GM10266 (cell line): ENCODE measurements around the gene TIFAB.

Experiments used
- DNase-seq: peaks from one replicate; pipeline ENCODE4 v3.0.0; 2012; ENCODE audit errors: extremely low spot score
- CTCF ChIP-seq: IDR thresholded peaks from 2 replicates; pipeline ENCODE4 v1.5.1; 2012; ENCODE audit warnings: mild to moderate bottlenecking, low read depth; ENCODE audit not compliant: control insufficient read depth, insufficient read depth; ENCODE audit errors: missing control alignments

TIFAB gene

DNA sequence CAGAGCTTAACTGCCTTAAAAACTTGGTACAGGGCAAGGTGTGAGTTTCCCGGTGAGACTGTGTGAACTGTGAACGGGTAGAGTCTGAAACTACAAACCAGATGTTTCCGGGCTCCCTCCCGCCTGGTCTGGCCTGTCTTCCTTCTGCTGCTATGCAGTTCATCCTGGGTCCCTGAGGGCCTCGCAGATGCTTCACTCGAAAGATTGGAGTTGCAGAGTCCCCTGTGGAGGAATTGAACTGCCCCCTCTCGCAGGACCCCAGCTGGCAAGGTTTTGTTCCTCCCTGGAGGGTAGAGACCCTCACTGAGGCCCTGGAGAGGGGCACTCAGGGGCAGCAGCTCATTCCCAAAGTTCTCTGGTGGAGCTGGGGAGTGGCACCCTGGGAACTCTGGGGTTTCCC, 5.5 kb downstream of the TIFAB start:
- DNase-seq = no peak
- TF ChIP-seq CTCF = no peak

- TF ChIP-seq CTCF = no peak
- DNase-seq = no peak
These were observed 5.9 kb downstream of the TIFAB start for GRCh38 chr5:135446206-135446605.

DNA sequence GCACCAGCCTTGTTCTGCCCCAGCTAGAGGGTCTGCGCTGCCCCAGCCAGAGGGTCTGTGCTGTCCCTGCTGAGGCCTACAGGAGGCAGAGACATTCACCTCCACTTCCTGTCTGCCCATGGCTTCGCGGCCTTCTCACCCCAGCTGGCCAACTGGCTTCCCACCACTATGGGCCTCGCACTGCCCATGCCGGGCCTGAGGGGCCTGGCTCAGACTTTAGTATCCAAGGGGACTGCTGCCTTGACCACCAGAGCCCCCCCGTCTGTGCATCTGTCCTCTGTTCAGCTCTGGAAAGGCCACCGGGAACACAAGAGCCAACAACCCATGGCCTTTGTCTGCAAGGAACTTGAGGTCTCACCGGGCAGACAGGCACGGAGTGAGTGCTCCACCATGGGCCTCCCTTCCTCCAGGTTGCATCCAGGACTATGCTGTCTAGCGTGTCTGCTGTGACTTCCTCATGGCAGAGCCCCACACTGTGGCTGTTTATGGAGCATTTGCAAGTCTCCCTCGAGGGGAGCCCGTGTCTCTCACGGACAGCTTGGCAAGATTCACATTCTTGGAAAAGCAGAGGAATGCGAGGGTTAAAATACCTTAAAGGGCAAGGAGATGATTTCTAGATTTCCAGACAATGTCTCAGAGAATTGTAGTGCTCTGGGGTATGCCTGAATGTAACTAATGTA, 6.7 kb downstream of the TIFAB start:
- no peak for DNase-seq
- TF ChIP-seq CTCF = no peak

DNA sequence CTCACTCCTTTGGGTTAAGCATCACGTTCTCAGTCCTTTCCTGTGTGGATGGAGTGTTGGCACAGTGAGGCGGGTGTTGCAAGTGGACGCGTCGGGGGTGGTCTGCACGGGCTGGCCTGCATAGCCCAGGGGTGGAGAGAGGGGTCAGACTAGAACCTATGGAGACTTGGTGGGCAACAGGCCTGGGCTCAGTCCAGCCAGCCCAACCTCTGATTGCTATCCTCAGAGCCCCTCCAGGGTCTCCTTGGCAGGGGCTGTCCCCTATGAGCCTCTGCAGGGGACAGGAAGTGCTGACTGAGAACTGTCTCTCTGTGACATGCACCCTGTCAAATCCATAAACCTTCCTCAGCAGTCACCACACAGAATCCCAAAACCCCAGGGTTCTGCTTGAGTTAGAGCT, 7.3 kb downstream of the TIFAB start:
- TF ChIP-seq CTCF = no peak
- no peak for DNase-seq

GRCh38 chr5:135444360-135444759, 7.8 kb downstream of the TIFAB start:
- no peak for DNase-seq

DNA sequence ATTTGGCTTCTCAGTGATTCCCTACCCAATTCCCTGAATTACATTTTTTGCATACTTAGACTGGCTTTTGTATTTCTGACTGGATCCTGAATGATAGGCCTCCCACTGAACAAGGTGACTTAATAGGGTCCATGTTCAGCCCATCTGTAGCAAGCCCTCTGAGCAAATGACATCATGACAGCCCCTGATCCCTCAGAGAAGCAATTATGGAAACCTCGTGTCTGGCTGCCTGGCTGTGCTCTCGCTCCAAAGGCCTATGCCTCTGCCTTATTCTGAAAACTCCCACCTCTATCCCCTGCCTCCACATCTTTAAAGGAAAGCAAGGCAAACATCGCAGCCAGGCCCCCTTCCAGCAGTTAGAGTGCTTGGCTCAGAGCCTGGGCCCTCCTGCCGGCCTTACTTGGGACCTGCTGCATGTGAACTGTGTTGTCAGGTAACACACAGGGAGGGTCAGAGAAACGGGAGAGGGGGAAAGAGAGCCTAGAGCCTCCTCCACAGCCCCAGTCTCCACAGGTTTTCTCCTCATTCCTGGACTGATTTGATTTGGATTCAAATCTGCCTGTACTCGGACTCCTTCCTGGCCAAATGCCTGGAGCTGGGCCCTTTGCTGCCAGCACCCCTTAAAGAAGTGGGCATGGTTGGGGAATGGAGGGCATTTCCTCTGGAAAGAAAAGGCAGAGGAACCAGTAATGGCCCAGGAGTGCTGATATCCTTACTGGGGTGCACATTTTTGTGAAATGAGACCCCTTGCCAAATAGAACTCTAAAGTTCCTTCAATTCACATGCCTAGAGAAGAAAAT, 8.8 kb downstream of the TIFAB start:
- no peak for DNase-seq
- TF ChIP-seq CTCF = no peak

More at GRCh38 chr5:135444360-135444759, 7.8 kb downstream of the TIFAB start:
- no peak for TF ChIP-seq CTCF
